GM21390 (cell line): Measurements from ENCODE around the gene DPCD.

Experiments used
- ATAC-seq: cut with Tn5 transposase; IDR thresholded peaks from one replicate; pipeline ENCODE4 v1.9.1; 2021; ENCODE audit not compliant: unreplicated experiment

Gene DPCD

GRCh38 chr10:101653536-101653935 is 65.4 kb downstream of the DPCD start:
- ATAC-seq = no peak

GRCh38 chr10:101655570-101655969 is 67.4 kb downstream of the DPCD start:
- ATAC-seq = no peak

- ATAC-seq = no peak
Measured at GRCh38 chr10:101656890-101657289, 68.8 kb downstream of the DPCD start.

- ATAC-seq = no peak
Measured at GRCh38 chr10:101658975-101659374, 70.9 kb downstream of the DPCD start.
